HEK293 (cell line): ENCODE results near the gene ASXL3.

ENCODE experiments used
- CTCF ChIA-PET: fragments of 350-600 bp; formaldehyde crosslinking; extraction: SDS; loops from one replicate; lab custom pipeline; 2021; ENCODE audit warnings: antibody characterized with exemption; lab: Yijun Ruan, JAX
- POLR2A ChIA-PET: fragments of 300-600 bp; formaldehyde crosslinking; extraction: SDS; loops from one replicate; lab custom pipeline; 2020; ENCODE audit warnings: antibody characterized with exemption, inconsistent platforms; lab: Yijun Ruan, JAX
- H3K27ac ChIP-seq: fragments of 200-500 bp; sonication (Bioruptor generic); 2 replicates; pipeline ENCODE4 v1.5.1; 2014; ENCODE audit warnings: low read depth, low read length, control low read depth, inconsistent platforms; ENCODE audit errors: extremely low read depth
- H3K36me3 ChIP-seq, 2 experiments: fragments of 200-500 bp in 1 of 2; sonication (Bioruptor generic) in 1 of 2; 1 replicate in 1 of 2; 2 replicates in 1 of 2; pipeline ENCODE4 v1.5.1; 2014 to 2017; ENCODE audit warnings: inconsistent platforms in 2 of 2, low read length in 2 of 2; ENCODE audit not compliant: control insufficient read depth in 2 of 2, insufficient read depth in 1 of 2
- H3K4me1 ChIP-seq: fragments of 200-500 bp; sonication (Bioruptor generic); 2 replicates; pipeline ENCODE4 v1.5.1; 2014; ENCODE audit warnings: mild to moderate bottlenecking, low read length, inconsistent platforms; ENCODE audit not compliant: control insufficient read depth, insufficient read depth
- H3K4me3 ChIP-seq: 2 replicates; pipeline ENCODE4 v1.5.1; 2011; ENCODE audit warnings: low read depth, mild to moderate bottlenecking, control low read depth, low read length, moderate library complexity
- H3K9me3 ChIP-seq: fragments of 200-500 bp; sonication (Bioruptor generic); 2 replicates; pipeline ENCODE4 v1.5.1; 2014; ENCODE audit warnings: low read depth, low read length, inconsistent platforms; ENCODE audit not compliant: control insufficient read depth, insufficient read depth
- BCL11A ChIP-seq: fragments of 450-650 bp; formaldehyde crosslinking; IDR thresholded peaks from 2 replicates; pipeline ENCODE4 v1.5.1; 2016; ENCODE audit warnings: low read depth, missing biosample characterization, missing genetic modification characterization
- CTCF ChIP-seq: fragments of 450-650 bp; formaldehyde crosslinking; IDR thresholded peaks from 2 replicates; pipeline ENCODE4 v1.5.1; 2016; ENCODE audit warnings: missing biosample characterization, missing genetic modification characterization
- GFI1B ChIP-seq: fragments of 450-650 bp; formaldehyde crosslinking; IDR thresholded peaks from 2 replicates; pipeline ENCODE4 v1.5.1; 2016; ENCODE audit warnings: missing biosample characterization, missing genetic modification characterization
- KLF17 ChIP-seq: fragments of 450-650 bp; formaldehyde crosslinking; IDR thresholded peaks from 2 replicates; pipeline ENCODE4 v1.5.1; 2016; ENCODE audit warnings: missing biosample characterization, missing genetic modification characterization
- KLF8 ChIP-seq: fragments of 450-650 bp; formaldehyde crosslinking; IDR thresholded peaks from 2 replicates; pipeline ENCODE4 v1.5.1; 2016; ENCODE audit warnings: missing biosample characterization, missing genetic modification characterization
- SCRT1 ChIP-seq: fragments of 450-650 bp; formaldehyde crosslinking; IDR thresholded peaks from 2 replicates; pipeline ENCODE4 v1.5.1; 2016; ENCODE audit warnings: missing biosample characterization, missing genetic modification characterization, borderline replicate concordance
- SCRT2 ChIP-seq: fragments of 450-650 bp; formaldehyde crosslinking; IDR thresholded peaks from 2 replicates; pipeline ENCODE4 v1.5.1; 2016; ENCODE audit warnings: missing biosample characterization, missing genetic modification characterization
- SP2 ChIP-seq: fragments of 450-650 bp; formaldehyde crosslinking; IDR thresholded peaks from 2 replicates; pipeline ENCODE4 v1.5.1; 2016; ENCODE audit warnings: missing biosample characterization, missing genetic modification characterization
- YY1 ChIP-seq: fragments of 450-650 bp; formaldehyde crosslinking; IDR thresholded peaks from 2 replicates; pipeline ENCODE4 v1.5.1; 2018; ENCODE audit warnings: missing biosample characterization, missing genetic modification characterization
- ZNF10 ChIP-seq: fragments of 450-650 bp; formaldehyde crosslinking; IDR thresholded peaks from 2 replicates; pipeline ENCODE4 v1.5.1; 2017; ENCODE audit warnings: missing biosample characterization, missing genetic modification characterization
- ZNF146 ChIP-seq: fragments of 450-650 bp; formaldehyde crosslinking; IDR thresholded peaks from 2 replicates; pipeline ENCODE4 v1.5.1; 2016; ENCODE audit warnings: missing biosample characterization, missing genetic modification characterization
- ZNF16 ChIP-seq: fragments of 450-650 bp; formaldehyde crosslinking; IDR thresholded peaks from 2 replicates; pipeline ENCODE4 v1.5.1; 2016; ENCODE audit warnings: low read depth, missing biosample characterization, missing genetic modification characterization
- ZNF184 ChIP-seq: fragments of 450-650 bp; IDR thresholded peaks from 2 replicates; pipeline ENCODE4 v1.5.1; 2018; ENCODE audit warnings: missing biosample characterization, mild to moderate bottlenecking, missing genetic modification characterization
- ZNF2 ChIP-seq: fragments of 450-650 bp; formaldehyde crosslinking; IDR thresholded peaks from 2 replicates; pipeline ENCODE4 v1.5.1; 2016; ENCODE audit warnings: missing biosample characterization, missing genetic modification characterization
- ZNF23 ChIP-seq: fragments of 450-650 bp; formaldehyde crosslinking; IDR thresholded peaks from 2 replicates; pipeline ENCODE4 v1.5.1; 2016; ENCODE audit warnings: missing biosample characterization, missing genetic modification characterization, borderline replicate concordance
- ZNF335 ChIP-seq: fragments of 450-650 bp; formaldehyde crosslinking; conservative IDR thresholded peaks from 2 replicates; pipeline ENCODE4 v1.5.1; 2016; ENCODE audit warnings: missing biosample characterization, missing genetic modification characterization
- ZNF600 ChIP-seq: fragments of 450-650 bp; formaldehyde crosslinking; IDR thresholded peaks from 2 replicates; pipeline ENCODE4 v1.5.1; 2016; ENCODE audit warnings: missing biosample characterization, missing genetic modification characterization
- ZNF610 ChIP-seq: fragments of 450-650 bp; formaldehyde crosslinking; IDR thresholded peaks from 2 replicates; pipeline ENCODE4 v1.5.1; 2016; ENCODE audit warnings: missing biosample characterization, missing genetic modification characterization, borderline replicate concordance
- ZNF654 ChIP-seq: fragments of 450-650 bp; formaldehyde crosslinking; IDR thresholded peaks from 2 replicates; pipeline ENCODE4 v1.5.1; 2016; ENCODE audit warnings: low read depth, missing biosample characterization, missing genetic modification characterization
- ZNF677 ChIP-seq: fragments of 450-650 bp; IDR thresholded peaks from 2 replicates; pipeline ENCODE4 v1.5.0; 2018; ENCODE audit warnings: missing biosample characterization, mild to moderate bottlenecking, missing genetic modification characterization, moderate library complexity
- ZNF777 ChIP-seq: fragments of 450-650 bp; formaldehyde crosslinking; IDR thresholded peaks from 2 replicates; pipeline ENCODE4 v1.5.1; 2017; ENCODE audit warnings: missing biosample characterization, missing genetic modification characterization, borderline replicate concordance
- TF ChIP-seq, protein P1 (sequence below): fragments of 450-650 bp; formaldehyde crosslinking; IDR thresholded peaks from 2 replicates; pipeline ENCODE4 v1.5.1; 2016; ENCODE audit warnings: missing biosample characterization, missing genetic modification characterization
- TF ChIP-seq, protein P2 (sequence below): fragments of 450-650 bp; formaldehyde crosslinking; IDR thresholded peaks from 2 replicates; pipeline ENCODE4 v1.5.1; 2017; ENCODE audit warnings: missing biosample characterization, mild to moderate bottlenecking, missing genetic modification characterization, moderate library complexity

ASXL3 gene

GRCh38 chr18:33538418-33539042 lies 39.5 kb upstream of the ASXL3 start (continued):
- TF ChIP-seq CTCF (tag by site-specific recombination), result no peak
- no peak for TF ChIP-seq ZNF335 (tag by site-specific recombination)

GRCh38 chr18:33540392-33540791 lies 37.6 kb upstream of the ASXL3 start:
- CTCF ChIA-PET, result no interaction called here

DNA sequence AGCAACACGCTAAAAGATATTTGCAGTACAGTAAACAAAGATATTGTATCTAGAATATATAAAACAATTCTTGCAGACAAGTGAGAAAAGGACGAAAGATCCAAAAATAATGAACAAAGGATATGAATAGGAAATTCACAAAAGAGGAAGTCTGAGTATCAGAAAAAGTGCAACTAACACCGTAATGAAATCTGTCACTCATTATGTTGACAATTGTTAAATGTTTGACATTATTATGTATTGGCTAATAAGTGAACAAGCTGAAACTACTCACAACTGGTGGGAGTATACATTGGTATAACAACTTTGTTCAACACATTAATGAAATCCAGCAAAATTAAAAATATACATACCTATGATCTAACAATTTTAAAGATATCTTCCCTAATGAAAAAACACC lies 36.7 kb upstream of the ASXL3 start:
- H3K27ac ChIP-seq, result no peak overlapping the region
- no peaks in the 10 kb centered on the region for H3K36me3 ChIP-seq
- ChIA-PET CTCF (interaction anchor here (0.7 kb wide), 1 partner anchor 11 kb away, joined by 4 read pairs; no protein-coding TSS in a partner anchor), POLR2A (no interaction called here)
- no peak for TF ChIP-seq ZNF184
- TF ChIP-seq SP2, result no peak
- TF ChIP-seq KLF17 (tag by site-specific recombination), result no peak
- no peak for TF ChIP-seq ZNF16 (tag by site-specific recombination)
- no peak for TF ChIP-seq ZNF23 (tag by site-specific recombination)
- TF ChIP-seq ZNF2 (tag by site-specific recombination), result no peak
- no peak for TF ChIP-seq ZNF10 (tag by site-specific recombination)
- TF ChIP-seq, protein P1, sequence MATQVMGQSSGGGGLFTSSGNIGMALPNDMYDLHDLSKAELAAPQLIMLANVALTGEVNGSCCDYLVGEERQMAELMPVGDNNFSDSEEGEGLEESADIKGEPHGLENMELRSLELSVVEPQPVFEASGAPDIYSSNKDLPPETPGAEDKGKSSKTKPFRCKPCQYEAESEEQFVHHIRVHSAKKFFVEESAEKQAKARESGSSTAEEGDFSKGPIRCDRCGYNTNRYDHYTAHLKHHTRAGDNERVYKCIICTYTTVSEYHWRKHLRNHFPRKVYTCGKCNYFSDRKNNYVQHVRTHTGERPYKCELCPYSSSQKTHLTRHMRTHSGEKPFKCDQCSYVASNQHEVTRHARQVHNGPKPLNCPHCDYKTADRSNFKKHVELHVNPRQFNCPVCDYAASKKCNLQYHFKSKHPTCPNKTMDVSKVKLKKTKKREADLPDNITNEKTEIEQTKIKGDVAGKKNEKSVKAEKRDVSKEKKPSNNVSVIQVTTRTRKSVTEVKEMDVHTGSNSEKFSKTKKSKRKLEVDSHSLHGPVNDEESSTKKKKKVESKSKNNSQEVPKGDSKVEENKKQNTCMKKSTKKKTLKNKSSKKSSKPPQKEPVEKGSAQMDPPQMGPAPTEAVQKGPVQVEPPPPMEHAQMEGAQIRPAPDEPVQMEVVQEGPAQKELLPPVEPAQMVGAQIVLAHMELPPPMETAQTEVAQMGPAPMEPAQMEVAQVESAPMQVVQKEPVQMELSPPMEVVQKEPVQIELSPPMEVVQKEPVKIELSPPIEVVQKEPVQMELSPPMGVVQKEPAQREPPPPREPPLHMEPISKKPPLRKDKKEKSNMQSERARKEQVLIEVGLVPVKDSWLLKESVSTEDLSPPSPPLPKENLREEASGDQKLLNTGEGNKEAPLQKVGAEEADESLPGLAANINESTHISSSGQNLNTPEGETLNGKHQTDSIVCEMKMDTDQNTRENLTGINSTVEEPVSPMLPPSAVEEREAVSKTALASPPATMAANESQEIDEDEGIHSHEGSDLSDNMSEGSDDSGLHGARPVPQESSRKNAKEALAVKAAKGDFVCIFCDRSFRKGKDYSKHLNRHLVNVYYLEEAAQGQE, result no peak
- TF ChIP-seq ZNF777, result no peak
- no peak for TF ChIP-seq YY1 (tag by site-specific recombination)
- TF ChIP-seq GFI1B (tag by site-specific recombination), result no peak
- TF ChIP-seq BCL11A, result no peak
- TF ChIP-seq ZNF610 (tag by site-specific recombination), result no peak
- no peak for TF ChIP-seq ZNF600 (tag by site-specific recombination)
- TF ChIP-seq SCRT1, result no peak
- H3K9me3 ChIP-seq, result no peaks in the 10 kb centered on the region
- no peak overlapping the region for H3K4me3 ChIP-seq
- H3K4me1 ChIP-seq, result no peaks in the 10 kb centered on the region; the same call in 1 of the 2 replicates

More at GRCh38 chr18:33540392-33540791, 37.6 kb upstream of the ASXL3 start:
- POLR2A ChIA-PET, result no interaction called here
- Histone ChIP-seq H3K27ac (no peak overlapping the region), H3K4me3 (no peak overlapping the region), H3K36me3 (no peaks in the 10 kb centered on the region), H3K4me1 (no peaks in the 10 kb centered on the region; the same call in 1 of the 2 replicates), H3K9me3 (no peaks in the 10 kb centered on the region)
- no peak for TF ChIP-seq SCRT2 (tag by site-specific recombination)
- TF ChIP-seq, protein P2, sequence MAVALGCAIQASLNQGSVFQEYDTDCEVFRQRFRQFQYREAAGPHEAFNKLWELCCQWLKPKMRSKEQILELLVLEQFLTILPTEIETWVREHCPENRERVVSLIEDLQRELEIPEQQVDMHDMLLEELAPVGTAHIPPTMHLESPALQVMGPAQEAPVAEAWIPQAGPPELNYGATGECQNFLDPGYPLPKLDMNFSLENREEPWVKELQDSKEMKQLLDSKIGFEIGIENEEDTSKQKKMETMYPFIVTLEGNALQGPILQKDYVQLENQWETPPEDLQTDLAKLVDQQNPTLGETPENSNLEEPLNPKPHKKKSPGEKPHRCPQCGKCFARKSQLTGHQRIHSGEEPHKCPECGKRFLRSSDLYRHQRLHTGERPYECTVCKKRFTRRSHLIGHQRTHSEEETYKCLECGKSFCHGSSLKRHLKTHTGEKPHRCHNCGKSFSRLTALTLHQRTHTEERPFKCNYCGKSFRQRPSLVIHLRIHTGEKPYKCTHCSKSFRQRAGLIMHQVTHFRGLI, result no peak
- TF ChIP-seq KLF8 (tag by site-specific recombination), result no peak
- TF ChIP-seq ZNF146 (tag by site-specific recombination), result no peak
- no peak for TF ChIP-seq ZNF654 (tag by site-specific recombination)
- no peak for TF ChIP-seq ZNF677 (tag by site-specific recombination)
